Measurements from ENCODE around the gene MLC1.

The MLC1 gene

GRCh38 chr22:50078246-50078645, 7.0 kb downstream of the MLC1 start:
- H2BK15ac ChIP-seq (ENCODE audit: low read depth, poor library complexity, severe bottlenecking), result no peak overlapping the region
- no peak overlapping the region for H4K8ac ChIP-seq (ENCODE audit: low read length)

GRCh38 chr22:50076646-50077535, 8.3 kb downstream of the MLC1 start:
- H2BK120ac ChIP-seq (ENCODE audit: low read depth, low read length), result no peak overlapping the region
- H2BK5ac ChIP-seq (ENCODE audit: low read depth, low read length, poor library complexity, severe bottlenecking), result no peak overlapping the region
- H3K9me3 ChIP-seq (ENCODE audit: control insufficient read depth, low read length), result no peaks in the 10 kb centered on the region
- H3K9ac ChIP-seq (ENCODE audit: low read length), result no peak overlapping the region
- no peak overlapping the region for H3K4me3 ChIP-seq (ENCODE audit: insufficient read depth in 1 of 2, low read depth in 1 of 2, low read length in 2 of 2)
- no peak overlapping the region for H2AK5ac ChIP-seq (ENCODE audit: low read length, severe bottlenecking)
- H3K27me3 ChIP-seq (ENCODE audit: control insufficient read depth in 1 of 2, insufficient read depth in 1 of 2, low read length in 2 of 2), result peaks cover 8 to 40% of the 10 kb centered on the region in 2 experiments
- no peak overlapping the region for H3K4ac ChIP-seq (ENCODE audit: low read depth in 1 of 2, low read length in 2 of 2)
- no peak overlapping the region for H2BK12ac ChIP-seq (ENCODE audit: low read length in 2 of 2)
- H3K18ac ChIP-seq (ENCODE audit: low read depth in 1 of 2, low read length in 2 of 2), result no peak overlapping the region
- H2BK15ac ChIP-seq (ENCODE audit: low read depth, poor library complexity, severe bottlenecking), result no peak overlapping the region
- H2AFZ ChIP-seq (ENCODE audit: low read depth, low read length), result no peak overlapping the region
- no peak overlapping the region for H3K4me2 ChIP-seq (ENCODE audit: low read length, poor library complexity, severe bottlenecking)
- no peaks in the 10 kb centered on the region for H3K4me1 ChIP-seq (ENCODE audit: control insufficient read depth, insufficient read depth, low read depth, low read length)
- H4K91ac ChIP-seq (ENCODE audit: low read length), result no peak overlapping the region
- WGBS, result 91% methylated on average over 41 of the region's 43 CpGs
- H3K36me3 ChIP-seq (ENCODE audit: control insufficient read depth in 1 of 2, insufficient read depth in 2 of 2, low read depth in 1 of 2, low read length in 2 of 2), result peaks cover 0 to under 1% of the 10 kb centered on the region in 2 experiments
- H4K8ac ChIP-seq (ENCODE audit: low read length), result no peak overlapping the region
- no peak overlapping the region for H3K23ac ChIP-seq (ENCODE audit: low read length in 2 of 2)
- no peak overlapping the region for H3K27ac ChIP-seq (ENCODE audit: low read length, poor library complexity, severe bottlenecking)
- H3K79me1 ChIP-seq (replicated peaks; ENCODE audit: low read length, poor library complexity, severe bottlenecking), result no peaks in the 10 kb centered on the region
- no peak for DNase-seq
- no peak overlapping the region for H3K14ac ChIP-seq (ENCODE audit: low read length in 2 of 2)

More at GRCh38 chr22:50078246-50078645, 7.0 kb downstream of the MLC1 start:
- H2BK120ac ChIP-seq (ENCODE audit: low read depth, low read length), result no peak overlapping the region
- H3K4me2 ChIP-seq (ENCODE audit: low read length, poor library complexity, severe bottlenecking), result no peak overlapping the region
- no peak overlapping the region for H3K9ac ChIP-seq (ENCODE audit: low read length)
- no peaks in the 10 kb centered on the region for H3K9me3 ChIP-seq (ENCODE audit: control insufficient read depth, low read length)
- no peak overlapping the region for H3K23ac ChIP-seq (ENCODE audit: low read length in 2 of 2)
- H3K4me3 ChIP-seq (ENCODE audit: insufficient read depth in 1 of 2, low read depth in 1 of 2, low read length in 2 of 2), result no peak overlapping the region
- no peak for DNase-seq
- peaks cover 8 to 46% of the 10 kb centered on the region in 2 experiments for H3K27me3 ChIP-seq (ENCODE audit: control insufficient read depth in 1 of 2, insufficient read depth in 1 of 2, low read length in 2 of 2)
- no peak overlapping the region for H2BK5ac ChIP-seq (ENCODE audit: low read depth, low read length, poor library complexity, severe bottlenecking)
- 94% methylated on average over 9 of the region's 13 CpGs for WGBS
- no peak overlapping the region for H3K14ac ChIP-seq (ENCODE audit: low read length in 2 of 2)
- H3K36me3 ChIP-seq (ENCODE audit: control insufficient read depth in 1 of 2, insufficient read depth in 2 of 2, low read depth in 1 of 2, low read length in 2 of 2), result peaks cover 0 to 3% of the 10 kb centered on the region in 2 experiments
- no peak overlapping the region for H2AFZ ChIP-seq (ENCODE audit: low read depth, low read length)
- no peak overlapping the region for H2AK5ac ChIP-seq (ENCODE audit: low read length, severe bottlenecking)
- H3K18ac ChIP-seq (ENCODE audit: low read depth in 1 of 2, low read length in 2 of 2), result no peak overlapping the region
- no peaks in the 10 kb centered on the region for H3K4me1 ChIP-seq (ENCODE audit: control insufficient read depth, insufficient read depth, low read depth, low read length)
- no peaks in the 10 kb centered on the region for H3K79me1 ChIP-seq (replicated peaks; ENCODE audit: low read length, poor library complexity, severe bottlenecking)
- no peak overlapping the region for H3K4ac ChIP-seq (ENCODE audit: low read depth in 1 of 2, low read length in 2 of 2)
- no peak overlapping the region for H4K91ac ChIP-seq (ENCODE audit: low read length)
- H2BK12ac ChIP-seq (ENCODE audit: low read length in 2 of 2), result no peak overlapping the region
- no peak overlapping the region for H3K27ac ChIP-seq (ENCODE audit: low read length, poor library complexity, severe bottlenecking)

- Histone ChIP-seq H3K18ac (ENCODE audit: low read depth in 1 of 2, low read length in 2 of 2) (no peak overlapping the region), H3K23ac (ENCODE audit: low read length in 2 of 2) (no peak overlapping the region), H3K4me1 (ENCODE audit: control insufficient read depth, insufficient read depth, low read depth, low read length) (no peaks in the 10 kb centered on the region), H4K8ac (ENCODE audit: low read length) (no peak overlapping the region), H3K9me3 (ENCODE audit: control insufficient read depth, low read length) (no peaks in the 10 kb centered on the region), H3K4me2 (ENCODE audit: low read length, poor library complexity, severe bottlenecking) (no peak overlapping the region), H3K9ac (ENCODE audit: low read length) (no peak overlapping the region), H3K4me3 (ENCODE audit: insufficient read depth in 1 of 2, low read depth in 1 of 2, low read length in 2 of 2) (no peak overlapping the region), H3K14ac (ENCODE audit: low read length in 2 of 2) (no peak overlapping the region), H2AFZ (ENCODE audit: low read depth, low read length) (no peak overlapping the region), H2BK5ac (ENCODE audit: low read depth, low read length, poor library complexity, severe bottlenecking) (no peak overlapping the region), H3K36me3 (ENCODE audit: control insufficient read depth in 1 of 2, insufficient read depth in 2 of 2, low read depth in 1 of 2, low read length in 2 of 2) (no peaks in the 10 kb centered on the region), H2AK5ac (ENCODE audit: low read length, severe bottlenecking) (no peak overlapping the region), H4K91ac (ENCODE audit: low read length) (no peak overlapping the region), H3K4ac (ENCODE audit: low read depth in 1 of 2, low read length in 2 of 2) (no peak overlapping the region), H3K27me3 (ENCODE audit: control insufficient read depth in 1 of 2, insufficient read depth in 1 of 2, low read length in 2 of 2) (peaks cover 3 to 27% of the 10 kb centered on the region in 2 experiments), H2BK120ac (ENCODE audit: low read depth, low read length) (no peak overlapping the region), H2BK15ac (ENCODE audit: low read depth, poor library complexity, severe bottlenecking) (no peak overlapping the region), H3K79me1 (replicated peaks; ENCODE audit: low read length, poor library complexity, severe bottlenecking) (no peaks in the 10 kb centered on the region), H2BK12ac (ENCODE audit: low read length in 2 of 2) (no peak overlapping the region), H3K27ac (ENCODE audit: low read length, poor library complexity, severe bottlenecking) (no peak overlapping the region)
- 89% methylated on average over 29 of the region's 32 CpGs for WGBS
- no peak for DNase-seq
Observed at GRCh38 chr22:50074551-50075530, 10.4 kb downstream of the MLC1 start.

DNA sequence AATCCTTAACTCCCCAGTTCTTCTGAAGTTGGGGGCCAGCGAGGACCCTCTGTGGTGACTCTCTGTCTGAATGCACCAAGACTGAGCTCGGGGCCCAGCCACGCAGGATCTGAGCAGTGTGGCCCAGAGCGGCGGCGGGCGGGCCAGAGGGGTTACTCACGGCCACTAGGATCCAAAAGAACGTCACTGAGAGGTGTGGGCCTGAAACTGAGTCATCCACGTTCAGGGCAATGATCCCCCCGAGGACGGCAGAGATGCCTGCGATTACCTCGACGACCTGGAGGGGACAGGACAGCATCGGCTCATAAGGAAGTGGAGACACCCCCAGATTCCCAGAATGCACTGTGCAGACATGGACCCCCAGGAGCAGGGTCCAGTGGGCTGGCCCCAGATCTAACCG, 11.2 kb downstream of the MLC1 start:
- Histone ChIP-seq H3K18ac (ENCODE audit: low read depth in 1 of 2, low read length in 2 of 2) (no peak overlapping the region), H2BK120ac (ENCODE audit: low read depth, low read length) (no peak overlapping the region), H3K9ac (ENCODE audit: low read length) (no peak overlapping the region), H2AFZ (ENCODE audit: low read depth, low read length) (no peak overlapping the region), H3K4me2 (ENCODE audit: low read length, poor library complexity, severe bottlenecking) (no peak overlapping the region), H2BK12ac (ENCODE audit: low read length in 2 of 2) (no peak overlapping the region), H2BK5ac (ENCODE audit: low read depth, low read length, poor library complexity, severe bottlenecking) (no peak overlapping the region), H2AK5ac (ENCODE audit: low read length, severe bottlenecking) (no peak overlapping the region), H2BK15ac (ENCODE audit: low read depth, poor library complexity, severe bottlenecking) (no peak overlapping the region), H3K27ac (ENCODE audit: low read length, poor library complexity, severe bottlenecking) (no peak overlapping the region), H3K14ac (ENCODE audit: low read length in 2 of 2) (no peak overlapping the region), H3K4me3 (ENCODE audit: insufficient read depth in 1 of 2, low read depth in 1 of 2, low read length in 2 of 2) (no peak overlapping the region), H3K27me3 (ENCODE audit: control insufficient read depth in 1 of 2, insufficient read depth in 1 of 2, low read length in 2 of 2) (peaks cover 0 to 24% of the 10 kb centered on the region in 2 experiments), H3K36me3 (ENCODE audit: control insufficient read depth in 1 of 2, insufficient read depth in 2 of 2, low read depth in 1 of 2, low read length in 2 of 2) (no peaks in the 10 kb centered on the region), H3K4me1 (ENCODE audit: control insufficient read depth, insufficient read depth, low read depth, low read length) (no peaks in the 10 kb centered on the region), H4K91ac (ENCODE audit: low read length) (no peak overlapping the region), H3K23ac (ENCODE audit: low read length in 2 of 2) (no peak overlapping the region), H3K9me3 (ENCODE audit: control insufficient read depth, low read length) (no peaks in the 10 kb centered on the region), H3K4ac (ENCODE audit: low read depth in 1 of 2, low read length in 2 of 2) (no peak overlapping the region), H4K8ac (ENCODE audit: low read length) (no peak overlapping the region), H3K79me1 (replicated peaks; ENCODE audit: low read length, poor library complexity, severe bottlenecking) (no peaks in the 10 kb centered on the region)
- WGBS, result 72% methylated on average over 17 of the region's 17 CpGs
- no peak for DNase-seq

Data from mesenchymal stem cell (in vitro differentiated cells and primary cell).